GM21447 (cell line): ENCODE measurements around the gene CAPZA2.
"Not testable (repeated sequence)": the region's sequence is repeated elsewhere in the genome, so short reads cannot be mapped to it uniquely, and the experiment has no call there.

Experiments
- ATAC-seq: cut with Tn5 transposase; IDR thresholded peaks from one replicate; pipeline ENCODE4 v1.9.1; 2021; ENCODE audit not compliant: unreplicated experiment

Gene CAPZA2

DNA sequence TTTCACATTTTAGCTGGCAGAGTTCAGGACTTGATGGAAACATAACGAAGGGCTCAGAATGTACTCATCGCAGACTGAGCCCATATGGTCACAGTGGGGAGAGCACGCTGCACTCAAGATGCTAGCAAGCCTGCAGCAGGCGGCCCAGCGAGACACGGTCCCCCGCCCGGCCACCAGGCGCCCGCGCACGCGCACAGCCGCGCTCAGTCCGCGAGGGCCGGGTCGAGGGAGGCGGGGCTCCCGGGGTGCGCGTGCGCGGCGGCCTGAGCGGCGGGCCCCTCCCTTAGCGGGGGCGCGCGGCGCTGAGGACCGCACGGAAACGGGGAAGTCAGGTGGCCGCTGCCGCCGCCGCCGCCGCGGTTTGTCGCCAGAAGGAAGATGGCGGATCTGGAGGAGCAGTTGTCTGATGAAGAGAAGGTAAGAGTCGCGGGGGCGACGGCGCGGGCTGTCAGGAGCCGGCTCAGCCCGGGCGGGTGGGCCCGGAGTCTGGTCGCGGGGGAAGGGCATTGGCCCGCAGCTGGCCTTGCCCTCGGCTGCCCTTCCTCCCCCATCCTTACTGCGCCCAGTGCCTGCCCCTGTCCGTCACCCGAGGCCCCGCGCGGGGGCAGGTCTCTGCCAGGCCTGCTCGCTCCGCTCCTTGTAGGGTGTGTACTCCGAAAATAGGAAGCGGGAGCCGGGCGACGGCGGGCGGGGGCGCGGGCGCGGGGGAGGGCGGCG lies at the start of gene CAPZA2:
TSS of gene CAPZA2 (plus strand) at position 354 of the 717 bp plus-strand sequence. CDS start at position 379, 25 bp downstream.
- peak; percentile 82 for ATAC-seq

DNA sequence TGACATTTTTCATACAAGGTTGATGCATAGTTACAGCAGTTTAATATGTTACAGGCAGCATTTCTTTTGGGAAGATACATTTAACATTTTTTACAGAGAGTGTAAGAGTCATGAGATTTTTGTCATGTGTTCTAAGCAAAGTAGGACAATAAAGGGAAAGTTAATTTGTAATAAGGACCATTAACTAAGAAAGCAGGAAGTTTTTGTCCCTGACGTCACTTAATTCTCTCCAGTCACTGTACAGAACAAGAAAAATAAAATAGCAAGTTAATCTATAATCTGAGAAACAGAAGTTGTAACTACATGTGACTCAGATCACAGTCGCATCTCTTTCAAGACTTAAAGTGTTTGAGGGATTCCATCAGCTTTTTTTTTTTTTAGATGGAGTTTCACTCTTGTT lies 49.5 kb upstream of the CAPZA2 start:
- no peak for ATAC-seq

DNA sequence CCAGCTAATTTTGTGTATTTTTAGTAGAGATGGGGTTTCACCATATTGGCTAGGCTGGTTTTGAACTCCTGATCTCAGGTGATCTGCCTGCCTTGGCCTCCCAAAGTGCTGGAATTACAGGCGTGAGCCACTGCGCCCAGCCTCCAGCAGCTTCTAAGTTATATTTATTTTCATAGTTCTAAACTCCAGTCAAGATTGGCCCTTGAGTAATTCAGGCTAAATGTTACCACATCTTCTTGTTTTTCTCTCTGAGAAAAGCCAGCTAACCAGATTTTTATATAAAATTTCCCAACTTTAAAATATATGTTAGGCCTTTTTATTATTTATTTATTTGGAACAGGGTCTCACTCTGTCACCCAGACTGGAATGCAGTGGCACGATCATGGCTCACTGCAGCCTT lies 49.0 kb upstream of the CAPZA2 start:
- not testable (repeated sequence) for ATAC-seq

DNA sequence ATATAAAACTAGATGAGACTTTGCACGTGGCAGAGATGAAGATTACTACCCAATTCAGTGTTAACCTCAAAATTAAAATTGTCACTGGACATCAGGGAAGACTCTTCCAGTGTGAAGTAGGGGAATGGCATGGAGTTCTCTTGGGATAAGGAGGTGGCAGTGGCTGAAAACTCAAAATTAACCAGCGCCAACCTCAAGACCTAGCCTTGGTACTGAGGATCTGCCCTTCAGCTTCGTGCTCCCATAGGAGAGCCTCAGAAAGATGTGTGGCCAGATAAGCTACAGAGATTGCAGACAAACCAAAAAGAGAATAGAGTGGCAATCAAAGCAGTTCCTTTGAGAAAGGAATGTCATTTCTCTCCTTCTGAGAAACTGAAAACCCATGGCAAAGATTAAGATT lies 47.3 kb upstream of the CAPZA2 start:
- no peak for ATAC-seq

DNA sequence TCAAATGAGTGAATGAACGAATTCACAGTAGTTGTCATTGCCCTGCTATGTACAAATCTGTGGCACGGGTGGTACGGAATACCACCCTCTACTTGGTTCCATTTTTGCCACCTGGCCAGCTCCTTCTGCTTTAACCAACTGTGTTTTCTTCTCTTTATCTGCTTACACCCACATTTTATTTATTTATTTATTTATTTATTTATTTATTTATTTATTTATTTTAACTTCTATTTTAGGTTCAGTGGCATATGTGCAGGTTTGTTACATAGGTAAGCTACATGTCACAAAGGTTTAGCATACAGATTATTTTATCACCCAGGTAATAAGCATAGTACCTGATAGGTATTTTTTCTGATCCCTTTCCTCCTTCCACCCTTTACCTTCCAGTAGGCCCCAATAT lies 42.2 kb upstream of the CAPZA2 start:
- ATAC-seq: no peak

DNA sequence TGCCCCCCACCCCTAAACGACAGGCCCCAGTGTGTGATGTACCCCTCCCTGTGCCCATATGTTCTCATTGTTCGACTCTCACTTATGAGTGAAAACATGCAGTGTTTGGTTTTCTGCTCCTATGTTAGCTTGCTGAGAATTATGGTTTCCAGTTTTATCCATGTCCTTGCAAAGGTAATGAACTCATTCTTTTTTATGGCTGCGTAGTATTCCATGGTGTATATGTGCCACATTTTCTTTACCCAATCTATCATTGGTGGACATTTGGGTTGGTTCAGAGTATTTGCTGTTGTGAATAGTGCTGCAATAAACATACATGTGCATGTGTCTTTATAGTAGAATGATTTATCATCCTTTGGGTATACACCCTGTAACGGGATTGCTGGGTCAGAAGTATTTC lies 40.7 kb upstream of the CAPZA2 start:
- ATAC-seq: not testable (repeated sequence)

GRCh38 chr7:116824449-116824848 lies 37.9 kb upstream of the CAPZA2 start:
- ATAC-seq: no peak

GRCh38 chr7:116828281-116828680 lies 34.1 kb upstream of the CAPZA2 start:
- no peak for ATAC-seq

DNA sequence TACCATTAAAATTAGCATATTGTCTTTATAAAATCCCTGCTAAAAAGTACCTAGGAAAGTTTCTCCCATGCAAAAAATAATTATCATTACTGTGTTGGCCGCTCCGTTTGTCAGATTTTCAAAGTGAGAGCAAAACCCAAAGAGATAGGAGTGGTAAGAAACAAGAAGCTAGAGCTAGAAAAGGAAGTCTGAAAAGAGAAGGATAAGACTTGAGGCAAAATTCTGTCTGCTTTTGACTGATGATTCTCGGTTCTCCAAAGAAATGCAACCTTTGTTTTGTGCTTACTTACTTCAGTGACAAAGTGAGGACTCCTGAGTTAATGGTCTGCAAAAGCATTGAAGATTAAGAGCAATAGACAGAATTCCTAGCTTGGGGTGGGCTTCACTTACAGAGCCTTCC lies 33.3 kb upstream of the CAPZA2 start:
- no peak for ATAC-seq

- ATAC-seq: no peak
Observed at GRCh38 chr7:116829493-116829892, 32.9 kb upstream of the CAPZA2 start.

- ATAC-seq: no peak
Observed at GRCh38 chr7:116832692-116833091, 29.7 kb upstream of the CAPZA2 start.

GRCh38 chr7:116834815-116835504 lies 27.4 kb upstream of the CAPZA2 start:
- no peak for ATAC-seq

GRCh38 chr7:116836048-116836447 lies 26.3 kb upstream of the CAPZA2 start:
- ATAC-seq: no peak

DNA sequence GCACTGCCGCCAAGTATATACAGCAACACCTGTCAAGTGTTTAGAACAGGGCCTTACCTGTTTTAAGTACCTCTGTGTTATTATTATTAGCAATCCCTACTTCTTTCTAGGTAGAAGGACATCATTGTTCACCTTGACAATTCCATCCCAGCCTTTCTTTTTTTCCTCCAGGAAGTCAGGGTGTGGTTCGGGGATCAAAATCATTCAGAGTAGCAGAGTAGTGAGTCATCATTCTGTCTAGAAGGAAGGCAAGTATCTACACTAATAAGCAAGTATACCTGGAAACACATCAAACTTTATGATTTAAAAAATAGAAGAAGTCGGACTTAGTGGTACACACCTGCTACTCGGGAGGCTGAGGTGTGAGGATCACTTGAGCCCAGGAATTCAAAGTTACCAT lies 25.5 kb upstream of the CAPZA2 start:
- no peak for ATAC-seq

GRCh38 chr7:116837586-116837985 lies 24.8 kb upstream of the CAPZA2 start:
- no peak for ATAC-seq

GRCh38 chr7:116840256-116840655 lies 22.1 kb upstream of the CAPZA2 start:
- ATAC-seq: no peak

DNA sequence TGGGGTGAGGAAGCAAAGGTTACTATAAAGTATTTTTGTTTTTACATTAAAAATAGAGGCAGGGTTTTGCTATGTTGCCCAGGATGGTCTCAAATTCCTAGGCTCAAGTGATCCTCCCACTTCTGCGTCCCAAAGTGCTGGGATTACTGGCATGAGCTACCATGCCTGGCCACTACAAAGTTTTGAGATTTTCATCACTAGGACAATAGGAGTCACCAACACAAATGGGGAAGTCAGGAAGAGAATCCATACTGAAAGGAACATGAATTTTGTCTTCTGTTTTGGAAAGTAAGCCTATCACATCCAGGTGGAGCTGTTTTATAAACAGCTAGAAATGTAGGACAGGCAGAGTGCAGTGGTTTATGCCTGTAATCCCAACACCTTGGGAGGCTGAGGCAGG lies 20.0 kb upstream of the CAPZA2 start:
- no peak for ATAC-seq

DNA sequence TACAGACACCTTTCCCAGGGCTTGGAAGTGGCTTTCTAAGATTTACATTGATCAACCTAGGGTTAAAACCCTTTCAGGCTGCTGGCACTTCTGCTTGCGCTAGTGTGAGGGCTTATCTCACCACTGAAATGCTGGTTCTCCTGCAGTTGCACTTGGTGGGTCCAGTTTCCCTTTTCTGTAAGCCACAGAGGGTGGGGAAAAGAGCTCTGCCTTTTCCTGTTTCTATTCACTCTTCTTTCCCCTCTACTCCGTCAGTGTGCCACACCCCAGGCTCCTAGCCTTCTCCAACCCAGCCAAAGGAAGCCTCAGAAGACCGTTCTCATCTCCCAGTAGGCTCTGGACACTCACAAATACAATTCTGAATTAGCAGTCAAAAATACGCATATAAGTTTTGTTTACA lies 19.0 kb upstream of the CAPZA2 start:
- ATAC-seq: no peak

GRCh38 chr7:116851175-116851574 lies 11.2 kb upstream of the CAPZA2 start:
- ATAC-seq: no peak

DNA sequence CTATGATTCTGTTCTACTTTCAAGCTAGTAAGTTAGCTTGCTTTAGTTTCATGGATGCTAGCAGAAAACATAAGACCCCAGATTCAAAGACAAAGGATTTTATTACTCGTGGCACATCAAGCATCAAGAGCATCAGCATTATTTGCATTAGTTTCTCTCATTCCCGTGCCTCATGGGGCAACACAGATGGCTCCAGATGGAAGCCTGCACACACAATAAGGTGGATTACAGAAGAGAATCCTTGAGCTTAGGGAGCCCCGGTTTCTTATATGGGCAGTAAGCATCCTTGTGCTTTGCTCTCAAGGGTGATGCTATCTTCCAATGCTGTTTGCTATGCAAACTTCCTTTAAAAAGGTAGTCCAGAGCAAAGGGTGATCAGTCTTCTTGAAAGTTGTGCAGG lies 10.7 kb upstream of the CAPZA2 start:
- ATAC-seq: no peak

GRCh38 chr7:116854132-116854531 lies 8.3 kb upstream of the CAPZA2 start:
- no peak for ATAC-seq

DNA sequence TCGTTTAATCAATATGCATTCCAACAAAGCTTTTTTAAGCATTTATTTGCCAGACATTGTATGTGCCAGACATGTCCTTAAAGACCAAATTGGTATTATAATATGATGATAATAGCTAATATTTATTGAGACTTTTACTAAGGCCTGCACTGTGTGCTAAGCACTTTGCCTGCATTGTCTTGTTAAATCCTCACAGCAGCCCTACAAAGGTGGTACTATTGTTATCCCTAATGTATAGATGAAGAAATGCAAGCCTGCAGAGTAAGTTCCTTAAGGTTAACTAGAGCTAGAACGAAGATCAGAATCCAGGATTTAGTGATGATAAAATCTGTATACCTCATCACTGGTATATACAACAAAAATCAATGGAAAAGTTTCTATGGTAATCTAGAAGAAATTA lies 5.3 kb upstream of the CAPZA2 start:
- no peak for ATAC-seq

DNA sequence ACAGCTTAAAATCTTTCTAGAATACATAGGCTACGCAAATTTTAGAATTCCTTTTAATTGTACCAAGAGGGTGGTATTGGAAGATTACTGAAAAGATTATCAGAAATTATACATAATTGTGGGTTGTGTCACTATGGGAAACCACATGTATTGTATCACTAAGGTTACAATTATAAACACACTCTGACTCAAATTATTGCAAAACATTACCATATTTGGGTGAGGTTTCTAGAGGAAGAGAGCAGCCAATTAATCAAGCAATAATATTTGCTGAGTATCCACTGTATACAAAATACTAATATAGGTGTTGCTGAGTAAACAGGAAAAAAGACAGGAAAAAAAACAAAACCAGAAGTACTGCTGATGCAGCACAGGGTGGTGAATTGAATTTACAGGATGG lies 3.1 kb upstream of the CAPZA2 start:
- no peak for ATAC-seq
